Measurements from ENCODE around the gene PROC. TPM values are rescaled to one million over a fixed set of nuclear protein-coding genes. Genes with fewer than 3 reads are reported as not detected.

Gene PROC
- total RNA-seq, 1 experiment from 2014 or later = 1.1 TPM

GRCh38 chr2:127389778-127390435 lies 28.3 kb upstream of the PROC start:
- BruUV-seq (replicated peaks) = no TSS peak
- Histone ChIP-seq H3K27me3 (ENCODE audit: control insufficient read depth, insufficient read depth, low read length) (no peaks in the 10 kb centered on the region), H3K36me3 (ENCODE audit: control insufficient read depth, insufficient read depth, low read length) (no peaks in the 10 kb centered on the region), H3K4me1 (ENCODE audit: control insufficient read depth, insufficient read depth, low read length) (peaks cover 29% of the 10 kb centered on the region), H3K4me3 (ENCODE audit: low read depth in 2 of 2, low read length in 2 of 2) (no peak overlapping the region), H3K27ac (ENCODE audit: low read length) (peak overlapping the region; percentile 99), H3K9me3 (ENCODE audit: control insufficient read depth, insufficient read depth, low read depth, low read length) (no peaks in the 10 kb centered on the region)
- ChIA-PET POLR2A (no interaction called here), CTCF (no interaction called here)
- DNase-seq (ENCODE audit: low read depth, low spot score) (no peak), ATAC-seq (no peak)
- intact Hi-C loops (cut with micrococcal nuclease; ENCODE audit: unreplicated experiment) = no loop called here
- TF ChIP-seq REST (IDR thresholded peaks at IDR 0.05; ENCODE audit: insufficient read depth in 1 of 2, low read depth in 2 of 2, low read length in 1 of 2) (no peak), POLR2AphosphoS5 (IDR thresholded peaks at IDR 0.05; ENCODE audit: low read depth, low read length) (no peak), CTCF (IDR thresholded peaks at IDR 0.05) (no peak), SIN3A (IDR thresholded peaks at IDR 0.05; ENCODE audit: borderline replicate concordance, insufficient read depth, low read depth, low read length) (no peak), TCF7L2 (IDR thresholded peaks at IDR 0.05; ENCODE audit: low read depth, low read length) (no peak)
- in situ Hi-C loops (cut with HindIII; ENCODE audit: low pct_unique_long_range_greater_than_20kb, low sequenced_read_pairs) = no loop called here

GRCh38 chr2:127392133-127392827 lies 25.9 kb upstream of the PROC start:
- CTCF ChIA-PET = no interaction called here
- Histone ChIP-seq H3K36me3 (ENCODE audit: control insufficient read depth, insufficient read depth, low read length) (no peaks in the 10 kb centered on the region), H3K27me3 (ENCODE audit: control insufficient read depth, insufficient read depth, low read length) (no peaks in the 10 kb centered on the region), H3K4me3 (ENCODE audit: low read depth in 2 of 2, low read length in 2 of 2) (no peak overlapping the region), H3K4me1 (ENCODE audit: control insufficient read depth, insufficient read depth, low read length) (peaks cover 17% of the 10 kb centered on the region), H3K9me3 (ENCODE audit: control insufficient read depth, insufficient read depth, low read depth, low read length) (no peaks in the 10 kb centered on the region), H3K27ac (ENCODE audit: low read length) (peak overlapping the region; percentile 14; the same call in 1 of the 2 replicates)
- POLR2A ChIA-PET = no interaction called here
- TF ChIP-seq SIN3A (IDR thresholded peaks at IDR 0.05; ENCODE audit: borderline replicate concordance, insufficient read depth, low read depth, low read length) (no peak), POLR2AphosphoS5 (IDR thresholded peaks at IDR 0.05; ENCODE audit: low read depth, low read length) (no peak), CTCF (IDR thresholded peaks at IDR 0.05) (no peak), TCF7L2 (IDR thresholded peaks at IDR 0.05; ENCODE audit: low read depth, low read length) (0 out of 2 replicates have a peak, but pooled peaks have one; percentile 24), REST (IDR thresholded peaks at IDR 0.05; ENCODE audit: insufficient read depth in 1 of 2, low read depth in 2 of 2, low read length in 1 of 2) (no peak)
- ATAC-seq (no peak), DNase-seq (ENCODE audit: low read depth, low spot score) (no peak)
- BruUV-seq (replicated peaks) = no TSS peak
- in situ Hi-C loops (cut with HindIII; ENCODE audit: low pct_unique_long_range_greater_than_20kb, low sequenced_read_pairs) = no loop called here
- intact Hi-C loops (cut with micrococcal nuclease; ENCODE audit: unreplicated experiment) = no loop called here

Measured in Panc1 (cell line).